T-cell (primary cell): ENCODE data around the gene CASP5. TPM values are rescaled to one million over a fixed set of nuclear protein-coding genes. Genes with fewer than 3 reads are reported as not detected.

Experiments used
- ATAC-seq, 4 experiments: fragments of 200-7000 bp in 3 of 4; fragments of 150-1000 bp in 1 of 4; cut with Tn5 transposase; replicated peaks in 1 of 4; 1 replicate in 3 of 4; 2 replicates in 1 of 4; pipeline ENCODE4 v1.10.0; 2021; ENCODE audit warnings: moderate library complexity in 3 of 4, mild to moderate bottlenecking in 2 of 4, moderate number of reproducible peaks in 1 of 4
- CTCF ChIA-PET, 2 donors: fragments of 300-600 bp; sonication (Branson Sonifier 250); formaldehyde crosslinking; loops; one replicate each; lab custom pipeline; 2022; ENCODE audit warnings: antibody characterized with exemption in 2 of 2; lab: Charles Lee
- POLR2A ChIA-PET, 2 donors: fragments of 300-600 bp; sonication (Branson Sonifier 250); formaldehyde crosslinking; loops; one replicate each; lab custom pipeline; 2022; ENCODE audit warnings: antibody characterized with exemption in 2 of 2; lab: Charles Lee
- DNase-seq, 35 experiments: peaks; one replicate each; pipeline versions ENCODE4 v3.0.0 to v3.0.0-alpha.2; 2013 to 2023
- H3K27ac ChIP-seq: one replicate; pipeline ENCODE4 v1.5.1; 2013; ENCODE audit warnings: low read length
- H3K27me3 ChIP-seq, 2 experiments: replicated peaks in 1 of 2; 1 replicate in 1 of 2; 2 replicates in 1 of 2; pipeline versions ENCODE4 v1.6.1 to v1.7.0; 2013; ENCODE audit warnings: low read length in 1 of 2, mixed read lengths in 1 of 2; ENCODE audit not compliant: control insufficient read depth in 2 of 2, insufficient read depth in 2 of 2; ENCODE audit errors: extremely low read depth in 1 of 2
- H3K36me3 ChIP-seq, 2 donors: 1 replicate in 1 of 2; 2 replicates in 1 of 2; pipeline versions ENCODE4 v1.6.1 to v1.7.0; 2013; ENCODE audit warnings: low read length in 1 of 2; ENCODE audit not compliant: control insufficient read depth in 2 of 2, insufficient read depth in 1 of 2; ENCODE audit errors: extremely low read depth in 1 of 2
- H3K4me1 ChIP-seq, 2 experiments: 1 replicate in 1 of 2; 2 replicates in 1 of 2; pipeline versions ENCODE4 v1.6.1 to v1.7.0; 2013; ENCODE audit warnings: low read length in 2 of 2, mixed read lengths in 1 of 2; ENCODE audit not compliant: insufficient read depth in 2 of 2, control insufficient read depth in 1 of 2; ENCODE audit errors: extremely low read depth in 1 of 2
- H3K4me3 ChIP-seq, 2 donors: 1 replicate in 1 of 2; 2 replicates in 1 of 2; pipeline versions ENCODE4 v1.5.1 to v1.7.0; 2013; ENCODE audit warnings: mild to moderate bottlenecking in 2 of 2, low read length in 1 of 2, moderate library complexity in 1 of 2; ENCODE audit not compliant: control insufficient read depth in 1 of 2; ENCODE audit errors: extremely low read depth in 1 of 2
- H3K9me3 ChIP-seq: 2 replicates; pipeline ENCODE4 v1.7.0; 2013
- H3K27ac Mint-ChIP-seq, 2 donors: one replicate each; pipeline ENCODE4 v1.8.0; 2020 to 2021; ENCODE audit warnings: mild to moderate bottlenecking in 2 of 2, mixed read lengths in 2 of 2
- H3K27me3 Mint-ChIP-seq, 2 donors: one replicate each; pipeline ENCODE4 v1.8.0; 2021 to 2022; ENCODE audit warnings: mixed read lengths in 2 of 2
- H3K36me3 Mint-ChIP-seq: one replicate; pipeline ENCODE4 v1.8.0; 2021; ENCODE audit warnings: mixed read lengths
- H3K4me1 Mint-ChIP-seq, 3 donors: one replicate each; pipeline ENCODE4 v1.8.0; 2020 to 2022; ENCODE audit warnings: mixed read lengths in 3 of 3, mild to moderate bottlenecking in 1 of 3
- H3K4me3 Mint-ChIP-seq, 3 donors: one replicate each; pipeline ENCODE4 v1.8.0; 2020 to 2022; ENCODE audit warnings: mild to moderate bottlenecking in 3 of 3, mixed read lengths in 3 of 3, moderate library complexity in 3 of 3
- H3K9me3 Mint-ChIP-seq, 3 donors: one replicate each; pipeline ENCODE4 v1.8.0; 2020 to 2022; ENCODE audit warnings: mixed read lengths in 3 of 3
- WGBS: methylation state at CpG from one replicate; pipeline ENCODE4 v1.1.5; 2013; ENCODE audit warnings: missing lambda C conversion rate; ENCODE audit not compliant: insufficient coverage; 5-methylcytosine and 5-hydroxymethylcytosine counted together
- total RNA-seq, 35 experiments: library from RNA in 6 of 35; stranded (reverse) in 6 of 35; fragments of 120-200 nt in 1 of 35; gene quantifications; one replicate each; pipeline versions ENCODE4 v1.2.1 to v1.2.4 and lab custom pipeline; 2013 to 2026

The CASP5 gene
- total RNA-seq, 5 donors from 2014 or later (not counting 1 experiment from before 2014, with no cell fraction given), result 0.38 TPM; not detected in 4

- WGBS, result no CpG with 5 or more reads among the region's 3 CpGs
- ChIA-PET CTCF (interaction anchor here in 1 of 2 donors (1.0 kb wide), 1 partner anchor 16 kb away, joined by 5 read pairs; no protein-coding TSS in a partner anchor), POLR2A (no interaction called here)
- Histone ChIP-seq H3K36me3 (peaks cover 0 to 21% of the 10 kb centered on the region in 2 donors), H3K27ac (no peak overlapping the region), H3K9me3 (no peaks in the 10 kb centered on the region), H3K4me1 (peaks cover 15 to 31% of the 10 kb centered on the region in 2 experiments), H3K27me3 (no peaks in the 10 kb centered on the region), H3K4me3 (no peak overlapping the region)
- Mint-ChIP-seq H3K27me3 (no peaks in the 10 kb centered on the region), H3K27ac (peak overlapping the region in 1 of 2 donors; percentile 36), H3K9me3 (peaks cover 0 to 3% (median 0%) of the 10 kb centered on the region in 3 donors), H3K4me1 (peaks cover 81 to 87% (median 86%) of the 10 kb centered on the region in 3 donors), H3K4me3 (no peak overlapping the region), H3K36me3 (peaks cover 58% of the 10 kb centered on the region)
- ATAC-seq (no peak), DNase-seq (no peak)
Observed at GRCh38 chr11:104962852-104963251, 60.1 kb downstream of the CASP5 start.

- Mint-ChIP-seq H3K27ac (no peak overlapping the region), H3K4me3 (peak overlapping the region in 2 of 3 donors; percentile 8 to 46), H3K9me3 (no peaks in the 10 kb centered on the region), H3K36me3 (peaks cover 59% of the 10 kb centered on the region), H3K4me1 (peaks cover 80 to 88% (median 86%) of the 10 kb centered on the region in 3 donors), H3K27me3 (no peaks in the 10 kb centered on the region)
- H3K4me1 ChIP-seq, result peaks cover 0 to 15% of the 10 kb centered on the region in 2 experiments
- CTCF ChIA-PET, result interaction anchor here in 1 of 2 donors (0.6 kb wide), 1 partner anchor 98 kb away, joined by 3 read pairs; no protein-coding TSS in a partner anchor
- no CpG with 5 or more reads among the region's 3 CpGs for WGBS
- peaks cover 0 to 39% of the 10 kb centered on the region in 2 donors for H3K36me3 ChIP-seq
- POLR2A ChIA-PET, result interaction anchor here in 1 of 2 donors (0.5 kb wide), 1 partner anchor 61 kb away, joined by 7 read pairs; no protein-coding TSS in a partner anchor
- no peaks in the 10 kb centered on the region for H3K27me3 ChIP-seq
- ATAC-seq, result no peak
- no peak overlapping the region for H3K4me3 ChIP-seq
- DNase-seq, result no peak
- no peak overlapping the region for H3K27ac ChIP-seq
- H3K9me3 ChIP-seq, result no peaks in the 10 kb centered on the region
Observed at GRCh38 chr11:104957280-104957679, 65.7 kb downstream of the CASP5 start.

GRCh38 chr11:104956528-104956927, 66.4 kb downstream of the CASP5 start:
- no peak for DNase-seq
- no peaks in the 10 kb centered on the region for H3K9me3 Mint-ChIP-seq
- no peak overlapping the region for H3K27ac ChIP-seq
- H3K27ac Mint-ChIP-seq, result peak overlapping the region in 1 of 2 donors; percentile 67
- no peaks in the 10 kb centered on the region for H3K27me3 ChIP-seq
- no peak overlapping the region for H3K4me3 ChIP-seq
- H3K4me3 Mint-ChIP-seq, result no peak overlapping the region
- no peak for ATAC-seq
- no peaks in the 10 kb centered on the region for H3K9me3 ChIP-seq
- H3K36me3 Mint-ChIP-seq, result peaks cover 57% of the 10 kb centered on the region
- H3K27me3 Mint-ChIP-seq, result no peaks in the 10 kb centered on the region
- peaks cover 0 to 15% of the 10 kb centered on the region in 2 experiments for H3K4me1 ChIP-seq
- CTCF ChIA-PET, result no interaction called here
- POLR2A ChIA-PET, result no interaction called here
- H3K4me1 Mint-ChIP-seq, result peaks cover 73 to 81% (median 79%) of the 10 kb centered on the region in 3 donors
- H3K36me3 ChIP-seq, result peaks cover 0 to 39% of the 10 kb centered on the region in 2 donors

GRCh38 chr11:104946907-104947306, 76.1 kb downstream of the CASP5 start:
- peak overlapping the region in 1 of 2 donors; percentile 81 for H3K27ac Mint-ChIP-seq
- CTCF ChIA-PET, result interaction anchor here (0.6 to 1.9 kb wide), 10 partner anchors 12 to 345 kb away, joined by 3 to 9 read pairs (median 4); partner anchors contain the start of genes CASP1 (in 1 of the 2), CASP12 (in 1 of the 2) and CASP4 (in 1 of the 2)

More at GRCh38 chr11:104946907-104947306, 76.1 kb downstream of the CASP5 start:
- POLR2A ChIA-PET, result interaction anchor here in 1 of 2 donors (1.4 kb wide), 1 partner anchor 51 kb away, joined by 4 read pairs; no protein-coding TSS in a partner anchor
- 0% methylated on average over 1 of the region's 2 CpGs for WGBS
- Histone ChIP-seq H3K9me3 (no peaks in the 10 kb centered on the region), H3K36me3 (peaks cover 4 to 79% of the 10 kb centered on the region in 2 donors), H3K4me1 (no peaks in the 10 kb centered on the region), H3K27me3 (no peaks in the 10 kb centered on the region), H3K27ac (no peak overlapping the region), H3K4me3 (no peak overlapping the region)
- Mint-ChIP-seq H3K9me3 (no peaks in the 10 kb centered on the region), H3K4me1 (peaks cover 13 to 20% (median 16%) of the 10 kb centered on the region in 3 donors), H3K27me3 (no peaks in the 10 kb centered on the region), H3K36me3 (peaks cover 86% of the 10 kb centered on the region), H3K4me3 (no peak overlapping the region)
- ATAC-seq (peak; percentile 64 to 75 (median 72)), DNase-seq (peak in 12 of 35 experiments; percentile 10 to 75 (median 20))

Other genes starting within 250 kb of the CASP5 start
- gene CASP12, start 124.7 kb downstream of the CASP5 start, total RNA-seq, result not detected
- 10 to 100 TPM; 70.3 to 95.8 (median 80.2) TPM for gene CASP4, start 54.6 kb downstream of the CASP5 start, total RNA-seq
- gene CASP1, start 12.0 kb upstream of the CASP5 start, total RNA-seq, result 10 to 100 TPM; 45.5 to 69.7 (median 53.3) TPM
- 10 to 100 TPM; 39.0 to 52.3 (median 44.9) TPM for gene CARD16, start 22.2 kb upstream of the CASP5 start, total RNA-seq
- not detected for gene CARD18, start 116.6 kb upstream of the CASP5 start, total RNA-seq